Anterior cingulate cortex (tissue), 58 donors: ENCODE data around the gene NRM.
"Not testable (repeated sequence)": the region's sequence is repeated elsewhere in the genome, so short reads cannot be mapped to it uniquely, and the experiment has no call there.

Source experiments
- DNase-seq, 58 donors: peaks; one replicate each; lab custom pipeline; 2025; lab: John Stamatoyannopoulos, UW

Gene NRM

GRCh38 chr6:30690403-30691207 lies at the start of gene NRM:
Gene NRM (minus strand): TSS chr6:30690984. CDS start chr6:30690974, 10 bp downstream.
- DNase-seq, result peak in 55 of 58 donors; percentile 16 to 90 (median 73)

- no peak for DNase-seq
Observed at GRCh38 chr6:30740540-30740870, 49.7 kb upstream of the NRM start.

GRCh38 chr6:30738532-30738931 lies 47.7 kb upstream of the NRM start:
- no peak for DNase-seq

GRCh38 chr6:30735668-30736314 lies 45.0 kb upstream of the NRM start:
- DNase-seq, result no peak

GRCh38 chr6:30732237-30732943 lies 41.6 kb upstream of the NRM start:
- DNase-seq, result peak in 11 of 58 donors; percentile 1 to 37 (median 13)

GRCh38 chr6:30730601-30731435 lies 40.0 kb upstream of the NRM start:
- peak in 37 of 58 donors; percentile 3 to 66 (median 30) for DNase-seq

GRCh38 chr6:30727920-30728553 lies 37.3 kb upstream of the NRM start:
- no peak for DNase-seq

- no peak for DNase-seq
Observed at GRCh38 chr6:30726506-30727413, 36.0 kb upstream of the NRM start.

- DNase-seq, result no peak
Observed at GRCh38 chr6:30725713-30726505, 35.1 kb upstream of the NRM start.

- DNase-seq, result no peak
Observed at GRCh38 chr6:30724906-30725667, 34.3 kb upstream of the NRM start.

- peak in 1 of 58 donors; percentile 8 for DNase-seq
Observed at GRCh38 chr6:30723843-30724741, 33.3 kb upstream of the NRM start.

- not testable (repeated sequence) for DNase-seq
Observed at GRCh38 chr6:30723159-30723842, 32.5 kb upstream of the NRM start.

- peak in 56 of 58 donors; percentile 7 to 91 (median 61) for DNase-seq
Observed at GRCh38 chr6:30722280-30723112, 31.7 kb upstream of the NRM start.

GRCh38 chr6:30722025-30722279 lies 31.2 kb upstream of the NRM start:
- DNase-seq, result not testable (repeated sequence)
